GM19238 (cell line): ENCODE results near the gene CRISP2.

Experiments used
- DNase-seq: peaks from one replicate; pipeline ENCODE4 v3.0.0; 2011; ENCODE audit warnings: low spot score; ENCODE audit not compliant: insufficient read length

Gene CRISP2

DNA sequence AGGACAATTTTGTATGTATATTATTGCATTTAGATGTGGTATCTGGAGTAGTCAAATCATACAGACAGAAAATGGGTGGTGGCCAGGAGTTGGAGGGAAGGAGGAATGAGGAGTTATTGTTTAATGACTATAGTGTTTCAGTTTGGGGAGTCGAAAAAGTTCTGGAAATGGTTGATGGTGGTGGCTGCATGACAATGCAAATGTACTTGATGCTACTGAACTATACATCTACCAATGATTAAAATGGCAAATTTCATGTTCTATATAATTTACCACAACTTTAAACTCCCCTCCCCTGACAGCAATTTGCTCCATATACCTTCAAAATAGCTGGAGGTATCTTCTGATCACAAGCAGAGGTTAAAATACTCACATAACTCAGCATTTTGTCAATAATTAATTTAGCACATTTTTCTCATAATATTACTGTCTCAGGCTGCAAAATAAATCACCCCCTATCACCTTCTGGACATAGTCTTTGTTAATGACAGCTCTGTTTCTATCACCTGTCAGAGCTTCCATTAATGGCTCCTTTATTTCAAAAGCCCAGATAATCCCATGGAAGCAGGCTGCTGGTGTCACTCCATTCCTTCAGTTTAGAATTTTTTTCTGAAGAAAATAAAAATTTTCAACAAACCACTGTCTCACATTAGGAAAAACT, 51.0 kb downstream of the CRISP2 start:
- no peak for DNase-seq

DNA sequence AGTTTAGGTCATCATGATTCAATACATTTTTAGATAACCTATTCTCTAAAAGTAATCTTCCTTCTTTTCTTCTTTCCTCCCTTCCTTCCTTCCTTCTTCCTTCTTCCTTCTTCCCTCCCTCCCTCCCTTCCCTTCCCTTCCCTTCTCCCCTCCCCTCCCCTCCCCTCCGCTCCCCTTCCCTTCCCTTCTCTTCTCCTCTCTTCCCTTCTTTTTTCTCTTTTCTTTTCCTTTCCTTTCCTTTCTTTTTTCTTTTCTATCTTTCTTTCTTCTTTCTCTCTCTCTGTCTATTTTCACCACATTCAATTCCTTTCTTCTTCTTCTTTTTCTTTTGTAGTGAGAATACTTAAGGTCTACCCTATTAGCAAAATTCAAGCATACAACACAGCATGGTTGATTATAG, 59.4 kb downstream of the CRISP2 start:
- no peak for DNase-seq

DNA sequence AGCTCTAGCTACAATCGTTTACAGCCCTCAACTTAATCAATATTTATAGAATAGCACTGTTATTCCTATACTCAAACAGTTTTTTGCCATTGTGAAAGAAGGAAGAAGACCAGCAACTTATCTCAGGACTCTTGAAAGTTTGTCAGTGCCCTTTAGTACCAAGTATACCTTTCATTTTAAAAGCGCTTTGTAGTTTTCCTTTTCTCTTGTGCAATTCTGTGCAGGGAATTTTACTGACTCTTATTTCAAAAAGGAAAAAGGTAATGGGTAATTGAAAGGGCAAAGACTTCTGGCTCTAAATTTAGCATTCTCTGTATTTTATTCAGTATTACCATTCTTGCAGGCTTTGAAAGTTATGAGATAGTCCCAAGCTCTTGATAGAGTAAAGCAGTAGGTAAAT, 59.9 kb downstream of the CRISP2 start:
- DNase-seq = no peak

DNA sequence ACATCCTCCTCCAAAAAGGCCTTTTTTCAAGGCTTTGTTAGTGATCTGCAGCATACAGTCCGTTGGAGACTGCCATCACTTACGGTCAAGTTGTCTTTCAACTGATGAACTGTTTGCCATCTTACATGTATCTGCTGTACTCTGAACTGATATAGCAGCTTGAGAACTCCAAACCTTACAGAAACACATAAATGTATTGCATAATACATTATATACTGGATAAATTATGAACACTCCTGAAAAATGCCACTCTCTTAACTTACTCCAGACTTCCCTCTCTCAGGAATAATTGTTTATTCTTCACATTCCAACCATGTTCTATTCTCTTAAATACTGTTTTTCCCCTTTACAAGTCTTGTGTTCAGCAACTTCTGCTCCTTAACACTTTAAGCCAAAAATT, 62.1 kb downstream of the CRISP2 start:
- DNase-seq = no peak

DNA sequence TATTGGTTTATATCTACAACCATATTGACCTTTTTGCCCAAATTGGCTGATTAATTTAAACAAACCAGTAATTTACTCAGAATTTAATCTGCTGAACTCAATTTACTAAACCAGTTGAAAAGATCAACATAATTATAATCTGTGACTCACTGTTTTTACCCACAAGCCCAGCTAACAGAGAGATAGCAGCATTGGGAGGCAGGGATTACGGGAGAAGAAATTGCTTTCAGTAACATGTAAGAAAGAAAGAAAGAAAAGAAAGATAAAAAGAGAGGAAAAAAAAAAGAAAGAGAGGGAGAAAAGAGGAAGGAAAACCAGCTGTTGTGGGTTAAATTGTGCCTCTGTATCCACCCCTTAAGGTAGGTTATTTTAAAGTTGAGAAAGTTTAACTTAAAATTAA, 63.4 kb downstream of the CRISP2 start:
- DNase-seq = no peak

DNA sequence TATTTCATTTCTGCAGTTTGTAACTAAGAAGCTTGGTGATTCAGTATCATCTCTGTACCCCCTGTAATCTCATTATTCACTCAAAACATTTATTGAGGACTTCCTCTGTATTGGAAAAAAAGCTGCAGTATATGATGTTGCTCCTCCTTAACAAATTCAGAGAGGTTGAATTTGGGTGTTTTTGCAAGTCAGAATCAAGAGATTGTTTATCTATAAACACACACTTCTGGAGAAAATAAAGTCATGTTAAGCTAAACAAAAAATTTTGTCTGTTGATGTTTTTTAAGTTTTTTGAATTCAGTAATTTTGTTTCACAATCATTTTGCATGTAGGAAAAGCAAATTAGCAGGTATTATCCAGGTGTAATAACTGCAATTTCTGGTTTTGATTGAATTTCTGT, 65.3 kb downstream of the CRISP2 start:
- DNase-seq = no peak

DNA sequence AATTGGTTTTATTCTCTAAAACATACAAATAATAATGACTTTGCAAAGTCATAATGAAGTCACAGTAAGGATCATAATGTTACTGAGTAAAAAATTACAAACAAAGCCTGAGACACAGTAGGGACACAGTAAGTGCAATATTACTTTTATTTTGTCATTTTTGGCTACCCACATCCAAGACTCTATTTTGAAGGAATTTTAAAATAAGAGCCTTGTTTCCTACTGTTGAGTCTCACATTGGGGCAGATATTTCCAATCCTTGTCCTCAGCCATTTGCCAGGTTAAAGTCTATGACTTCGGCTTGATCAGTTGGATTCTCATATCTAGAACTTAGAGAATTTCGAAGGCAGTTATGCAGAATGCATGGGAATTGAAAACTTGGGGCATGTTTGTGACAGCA, 65.9 kb downstream of the CRISP2 start:
- DNase-seq = no peak

DNA sequence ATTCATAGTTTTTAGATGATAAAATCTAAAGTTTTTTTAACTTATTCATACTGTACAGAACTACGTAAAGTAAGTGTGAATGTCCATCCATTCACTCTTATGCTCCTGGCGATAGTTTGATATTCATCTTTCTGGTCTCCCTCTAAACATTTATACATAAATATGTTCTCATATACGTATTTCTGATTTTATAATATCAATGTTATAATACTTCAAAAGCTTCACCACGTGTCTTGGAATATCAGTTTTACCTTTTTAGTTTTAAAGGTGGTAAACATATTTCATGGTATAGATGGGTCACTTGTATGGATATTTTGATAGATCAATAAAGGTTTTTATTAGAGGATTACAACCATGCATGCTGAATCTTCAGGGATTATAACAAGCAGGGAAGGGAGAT, 66.4 kb downstream of the CRISP2 start:
- no peak for DNase-seq

DNA sequence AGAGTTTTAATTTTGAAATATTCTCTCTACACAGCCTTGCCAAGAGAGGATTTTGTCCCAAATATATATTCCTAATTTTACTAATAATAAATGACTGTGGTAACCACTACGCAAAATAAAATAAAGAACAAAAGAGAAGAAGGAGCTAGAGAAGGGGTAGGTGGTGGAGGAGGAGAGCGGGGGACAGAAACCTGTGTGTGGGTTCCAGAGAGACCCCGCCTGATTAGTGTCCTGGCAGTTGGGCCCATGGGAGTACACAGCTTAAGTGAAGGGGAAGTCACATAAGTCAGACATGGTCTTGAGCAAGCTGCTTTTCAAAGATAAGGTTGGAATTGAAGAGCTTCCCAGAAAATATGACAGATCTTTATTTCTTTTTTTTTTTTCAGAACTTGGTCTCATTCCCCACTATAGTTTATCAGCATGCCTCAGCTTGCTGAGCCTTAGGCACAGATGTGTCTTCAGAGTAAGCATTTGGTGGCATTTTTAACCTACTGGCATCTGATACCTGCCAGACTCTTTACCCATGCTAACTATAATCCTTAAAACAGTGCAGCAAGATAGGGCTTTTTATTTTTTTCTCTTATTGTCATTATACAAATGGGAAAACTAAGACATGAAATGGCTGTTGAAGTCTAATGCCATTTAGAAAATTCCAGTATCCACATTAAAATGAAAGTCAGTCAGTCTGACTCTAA, 67.1 kb downstream of the CRISP2 start:
- DNase-seq = no peak

DNA sequence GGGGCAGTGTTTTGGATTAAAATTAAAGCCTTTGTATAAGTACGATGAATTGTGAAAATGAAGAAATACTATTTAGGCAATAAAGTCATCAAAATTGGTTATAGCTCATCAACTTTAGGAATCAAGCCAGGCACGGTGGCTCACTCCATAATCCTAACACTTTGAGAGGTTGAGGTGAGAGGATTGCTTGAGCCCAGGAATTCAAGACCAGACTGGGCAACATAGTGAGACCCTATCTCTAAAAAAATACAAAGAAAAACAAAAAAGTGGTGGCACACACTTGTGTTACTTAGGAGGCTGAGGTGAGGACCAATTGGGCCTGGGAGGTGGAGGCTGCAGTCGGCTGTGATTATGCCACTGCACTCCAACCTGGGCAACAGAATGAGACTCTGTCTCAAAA, 68.2 kb downstream of the CRISP2 start:
- DNase-seq = no peak
